MCF 10A (cell line): Measurements from ENCODE around the gene RAB27B. TPM values are rescaled to one million over a fixed set of nuclear protein-coding genes. Genes with fewer than 3 reads are reported as not detected.

Experiments
- BruUV-seq: library from RNA; stranded (reverse); fragments of 400-500 nt; replicated peaks from 2 replicates; lab custom pipeline; 2021; lab: Mats Ljungman, UMichigan
- CTCF ChIA-PET: fragments of 300-600 bp; sonication (Branson Sonifier 250); formaldehyde crosslinking; extraction: SDS; loops from one replicate; lab custom pipeline; 2021; ENCODE audit warnings: antibody characterized with exemption, inconsistent platforms; lab: Yijun Ruan, JAX
- POLR2A ChIA-PET: fragments of 300-600, 350-650 bp; sonication (Branson Sonifier 250); formaldehyde crosslinking; extraction: SDS; loops from one replicate; lab custom pipeline; 2020; ENCODE audit warnings: antibody characterized with exemption, inconsistent platforms; lab: Yijun Ruan, JAX
- DNase-seq: peaks from one replicate; pipeline ENCODE4 v3.0.0-alpha.2; 2018; ENCODE audit not compliant: unreplicated experiment
- H3K27ac Mint-ChIP-seq: one replicate; pipeline ENCODE4 v1.8.0; 2022; ENCODE audit warnings: mild to moderate bottlenecking, low read depth, mixed read lengths; ENCODE audit not compliant: unreplicated experiment
- H3K27me3 Mint-ChIP-seq: one replicate; pipeline ENCODE4 v1.8.0; 2022; ENCODE audit warnings: mixed read lengths; ENCODE audit not compliant: insufficient read depth, unreplicated experiment
- H3K36me3 Mint-ChIP-seq: one replicate; pipeline ENCODE4 v1.8.0; 2022; ENCODE audit warnings: mild to moderate bottlenecking, moderate library complexity, mixed read lengths; ENCODE audit not compliant: insufficient read depth, unreplicated experiment
- H3K4me1 Mint-ChIP-seq: one replicate; pipeline ENCODE4 v1.8.0; 2022; ENCODE audit warnings: mixed read lengths; ENCODE audit not compliant: insufficient read depth, unreplicated experiment
- H3K4me3 Mint-ChIP-seq: one replicate; pipeline ENCODE4 v1.8.0; 2022; ENCODE audit warnings: mild to moderate bottlenecking, moderate library complexity, mixed read lengths; ENCODE audit not compliant: unreplicated experiment
- H3K9me3 Mint-ChIP-seq: one replicate; pipeline ENCODE4 v1.8.0; 2022; ENCODE audit warnings: mixed read lengths; ENCODE audit not compliant: unreplicated experiment
- intact Hi-C: fragments of 100-400 bp; cut with micrococcal nuclease; formaldehyde crosslinking; loops from 2 replicates; pipeline ENCODE4 v1.14.1; 2022
- total RNA-seq: library from RNA; stranded (reverse); gene quantifications from 2 replicates; pipeline ENCODE4 v1.2.3, GENCODE V29; 2022
- TF ChIP-seq, protein P1 (sequence below): fragments of 200-600 bp; IDR thresholded peaks from one replicate; pipeline ENCODE4 v1.8.0; 2022; ENCODE audit warnings: antibody characterized with exemption, mild to moderate bottlenecking; ENCODE audit not compliant: unreplicated experiment

The RAB27B gene
- total RNA-seq, 1 experiment from 2014 or later: 32.2 TPM

DNA sequence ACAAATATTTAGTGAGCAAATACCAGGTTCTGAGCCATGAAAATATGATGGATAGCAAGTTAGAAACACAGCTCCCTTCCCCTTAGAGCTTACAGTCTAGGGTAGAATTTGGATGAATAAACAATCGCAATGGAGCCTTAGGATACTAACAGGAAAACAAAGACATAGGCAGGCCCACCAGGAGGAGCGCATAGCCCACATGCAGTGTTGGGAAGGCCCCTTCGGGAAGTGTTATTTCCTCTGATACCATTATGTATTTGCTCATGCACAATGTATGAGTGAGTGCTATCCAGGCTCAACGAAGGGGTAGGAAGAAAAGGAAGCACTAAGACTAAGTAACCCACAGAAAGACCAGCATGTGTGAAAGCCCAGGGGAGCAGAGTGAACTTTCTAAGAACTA is 54.0 kb downstream of the RAB27B start:
- intact Hi-C loops: no loop called here

DNA sequence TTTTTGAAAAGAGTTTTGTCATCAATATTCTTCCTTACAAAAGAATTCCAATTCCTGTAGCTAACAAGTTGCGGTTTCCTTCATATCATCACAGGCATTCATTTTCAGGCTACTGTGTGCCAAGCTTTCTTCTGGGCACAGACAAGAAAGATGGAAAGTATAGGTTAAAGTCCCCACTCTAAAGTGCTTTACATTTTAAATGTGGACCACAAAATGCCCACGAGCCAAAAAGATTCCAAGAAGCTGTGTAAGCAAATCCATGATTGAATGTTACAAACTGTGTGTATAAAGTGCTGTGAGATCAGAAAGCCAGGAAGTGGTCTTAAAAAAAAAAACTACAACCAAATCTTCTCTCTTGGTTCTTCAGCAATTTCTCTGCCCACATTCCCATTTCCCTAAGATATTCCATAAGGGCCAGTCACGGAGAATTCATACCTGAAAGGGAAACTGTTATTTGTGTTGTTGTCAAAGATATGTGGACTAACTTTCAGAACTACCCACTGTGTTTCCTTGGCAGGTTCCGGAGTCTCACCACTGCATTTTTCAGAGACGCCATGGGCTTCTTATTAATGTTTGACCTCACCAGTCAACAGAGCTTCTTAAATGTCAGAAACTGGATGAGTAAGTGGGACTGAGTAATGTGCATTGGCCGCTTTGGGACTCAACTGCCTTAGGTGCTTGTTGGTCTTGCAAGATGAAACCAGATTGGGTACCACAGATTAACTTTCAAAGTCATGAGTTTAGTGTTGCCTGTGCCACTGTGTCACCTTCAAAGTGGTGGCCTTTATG is 55.7 kb downstream of the RAB27B start:
- ChIA-PET POLR2A (no interaction called here), CTCF (no interaction called here)
- Mint-ChIP-seq H3K27ac (no peak overlapping the region), H3K27me3 (no peaks in the 10 kb centered on the region), H3K9me3 (no peaks in the 10 kb centered on the region), H3K4me3 (no peak overlapping the region), H3K36me3 (peaks cover 65% of the 10 kb centered on the region), H3K4me1 (peaks cover 5% of the 10 kb centered on the region)
- DNase-seq: no peak
- BruUV-seq: no TSS peak
- intact Hi-C loops: no loop called here
- TF ChIP-seq, protein P1, sequence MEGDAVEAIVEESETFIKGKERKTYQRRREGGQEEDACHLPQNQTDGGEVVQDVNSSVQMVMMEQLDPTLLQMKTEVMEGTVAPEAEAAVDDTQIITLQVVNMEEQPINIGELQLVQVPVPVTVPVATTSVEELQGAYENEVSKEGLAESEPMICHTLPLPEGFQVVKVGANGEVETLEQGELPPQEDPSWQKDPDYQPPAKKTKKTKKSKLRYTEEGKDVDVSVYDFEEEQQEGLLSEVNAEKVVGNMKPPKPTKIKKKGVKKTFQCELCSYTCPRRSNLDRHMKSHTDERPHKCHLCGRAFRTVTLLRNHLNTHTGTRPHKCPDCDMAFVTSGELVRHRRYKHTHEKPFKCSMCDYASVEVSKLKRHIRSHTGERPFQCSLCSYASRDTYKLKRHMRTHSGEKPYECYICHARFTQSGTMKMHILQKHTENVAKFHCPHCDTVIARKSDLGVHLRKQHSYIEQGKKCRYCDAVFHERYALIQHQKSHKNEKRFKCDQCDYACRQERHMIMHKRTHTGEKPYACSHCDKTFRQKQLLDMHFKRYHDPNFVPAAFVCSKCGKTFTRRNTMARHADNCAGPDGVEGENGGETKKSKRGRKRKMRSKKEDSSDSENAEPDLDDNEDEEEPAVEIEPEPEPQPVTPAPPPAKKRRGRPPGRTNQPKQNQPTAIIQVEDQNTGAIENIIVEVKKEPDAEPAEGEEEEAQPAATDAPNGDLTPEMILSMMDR: no peak

More for the DNA sequence above, 54.0 kb downstream of the RAB27B start:
- no TSS peak for BruUV-seq
- TF ChIP-seq, protein P1: no peak
- ChIA-PET CTCF (no interaction called here), POLR2A (interaction anchor here (1.0 kb wide), 1 partner anchor 14 kb away, joined by 3 read pairs; no protein-coding TSS in a partner anchor)
- H3K4me1 Mint-ChIP-seq: no peaks in the 10 kb centered on the region
- H3K4me3 Mint-ChIP-seq: no peak overlapping the region
- peaks cover 60% of the 10 kb centered on the region for H3K36me3 Mint-ChIP-seq
- DNase-seq: no peak
- H3K27me3 Mint-ChIP-seq: no peaks in the 10 kb centered on the region
- H3K27ac Mint-ChIP-seq: no peak overlapping the region
- no peaks in the 10 kb centered on the region for H3K9me3 Mint-ChIP-seq

DNA sequence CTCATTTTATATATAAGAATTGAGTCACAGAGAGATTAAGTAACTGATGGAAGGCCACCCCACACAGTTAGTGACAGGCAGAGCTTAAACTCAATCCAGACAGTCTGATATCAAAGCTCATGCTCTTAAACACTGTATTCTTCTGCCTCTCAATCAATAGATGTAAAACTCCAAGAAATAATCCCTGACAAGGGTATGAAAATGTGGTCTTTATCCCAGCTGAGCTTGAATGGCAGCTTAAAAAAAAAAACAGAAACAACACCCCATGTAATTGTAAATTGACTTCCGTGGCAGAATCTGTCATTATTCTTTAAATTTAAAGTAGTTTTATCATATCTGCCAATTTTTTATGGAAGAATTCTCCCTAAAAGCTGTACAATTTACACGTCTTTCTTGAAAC is 60.1 kb downstream of the RAB27B start:
- Mint-ChIP-seq H3K27ac (peak overlapping the region; percentile 49), H3K9me3 (no peaks in the 10 kb centered on the region), H3K4me1 (peaks cover 8% of the 10 kb centered on the region), H3K27me3 (no peaks in the 10 kb centered on the region), H3K36me3 (peaks cover 53% of the 10 kb centered on the region), H3K4me3 (no peak overlapping the region)
- intact Hi-C loops: no loop called here
- TF ChIP-seq, protein P1: no peak
- ChIA-PET POLR2A (no interaction called here), CTCF (no interaction called here)
- no TSS peak for BruUV-seq
- no peak for DNase-seq

DNA sequence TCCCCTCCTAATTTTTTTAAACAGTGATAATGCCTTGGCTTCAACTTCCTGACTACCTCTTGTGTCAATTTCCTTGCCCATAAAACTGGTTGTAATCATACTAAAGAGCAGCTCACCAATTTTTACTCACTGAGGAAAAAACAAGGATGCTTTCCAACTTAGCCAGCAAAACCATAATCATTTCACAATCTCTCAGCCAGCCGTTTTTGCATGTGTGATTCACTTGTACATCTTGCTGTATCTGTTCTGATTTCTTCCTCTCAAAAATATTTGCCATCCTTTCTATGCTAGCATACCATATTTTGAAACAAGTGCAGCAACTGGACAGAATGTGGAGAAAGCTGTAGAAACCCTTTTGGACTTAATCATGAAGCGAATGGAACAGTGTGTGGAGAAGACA is 60.7 kb downstream of the RAB27B start:
- intact Hi-C loops: no loop called here
- DNase-seq: peak; percentile 36
- Mint-ChIP-seq H3K36me3 (peaks cover 47% of the 10 kb centered on the region), H3K9me3 (no peaks in the 10 kb centered on the region), H3K27ac (peak overlapping the region; percentile 49), H3K27me3 (no peaks in the 10 kb centered on the region), H3K4me1 (peaks cover 8% of the 10 kb centered on the region), H3K4me3 (no peak overlapping the region)
- POLR2A ChIA-PET: interaction anchor here (1.2 kb wide), 1 partner anchor 60 kb away, joined by 3 read pairs; the partner anchor contains the start of gene RAB27B
- no TSS peak for BruUV-seq
- TF ChIP-seq, protein P1: no peak
- CTCF ChIA-PET: no interaction called here
